GM12873 (cell line): ENCODE results near the gene C5orf46.

Source experiments
- CTCF ChIP-seq: IDR thresholded peaks from 2 replicates; pipeline ENCODE4 v1.5.1; 2012; ENCODE audit warnings: low read depth, mild to moderate bottlenecking, moderate library complexity, low read length, control low read depth; ENCODE audit not compliant: insufficient read depth; ENCODE audit errors: missing control alignments

C5orf46 gene

DNA sequence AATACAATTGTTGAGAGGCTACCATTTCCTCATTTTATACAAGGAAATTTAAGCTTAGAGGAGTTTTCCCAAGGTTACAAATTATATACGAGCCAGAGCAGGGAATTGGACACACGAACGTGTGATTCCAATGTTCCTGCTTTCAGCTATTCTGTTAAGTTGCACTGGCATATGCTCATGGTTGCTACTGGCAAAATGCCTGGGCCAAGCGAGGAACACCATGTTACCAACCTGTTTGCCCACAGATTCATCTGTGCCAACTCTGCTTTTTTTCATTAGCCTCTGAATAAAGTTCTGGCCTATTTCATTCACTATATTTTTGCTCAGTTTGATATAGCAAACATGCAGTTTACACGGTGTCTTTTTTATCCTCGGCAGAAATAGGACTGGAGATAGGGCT, 5.1 kb upstream of the C5orf46 start:
- TF ChIP-seq CTCF: no peak

- TF ChIP-seq CTCF: no peak
Observed at GRCh38 chr5:147904110-147904509, 2.2 kb downstream of the C5orf46 start.

DNA sequence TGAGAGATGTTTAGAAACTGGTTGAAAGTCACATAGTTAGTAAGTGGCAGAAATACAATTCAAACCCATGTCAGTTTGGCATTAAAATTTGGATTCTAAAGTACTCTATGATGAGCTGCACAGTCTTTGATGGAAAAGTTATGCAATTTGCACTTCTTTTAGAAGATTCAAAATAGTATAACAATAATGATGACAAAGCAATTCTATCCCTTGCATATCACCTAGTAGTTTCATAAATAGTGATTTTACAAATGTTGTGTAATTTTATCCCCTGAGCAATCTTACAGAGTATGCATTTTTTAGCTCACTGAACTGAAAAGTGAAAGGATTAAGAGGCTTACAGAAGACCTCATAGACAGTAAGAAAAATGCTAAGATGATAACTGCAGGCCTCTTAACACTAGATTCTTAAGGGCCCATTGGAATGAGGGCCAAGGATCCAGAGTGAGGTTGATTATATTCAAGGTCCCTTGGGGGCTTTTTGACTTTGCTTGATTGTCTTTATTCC, 3.7 kb downstream of the C5orf46 start:
- TF ChIP-seq CTCF: no peak

- TF ChIP-seq CTCF: no peak
Observed at GRCh38 chr5:147901599-147902039, 4.7 kb downstream of the C5orf46 start.

DNA sequence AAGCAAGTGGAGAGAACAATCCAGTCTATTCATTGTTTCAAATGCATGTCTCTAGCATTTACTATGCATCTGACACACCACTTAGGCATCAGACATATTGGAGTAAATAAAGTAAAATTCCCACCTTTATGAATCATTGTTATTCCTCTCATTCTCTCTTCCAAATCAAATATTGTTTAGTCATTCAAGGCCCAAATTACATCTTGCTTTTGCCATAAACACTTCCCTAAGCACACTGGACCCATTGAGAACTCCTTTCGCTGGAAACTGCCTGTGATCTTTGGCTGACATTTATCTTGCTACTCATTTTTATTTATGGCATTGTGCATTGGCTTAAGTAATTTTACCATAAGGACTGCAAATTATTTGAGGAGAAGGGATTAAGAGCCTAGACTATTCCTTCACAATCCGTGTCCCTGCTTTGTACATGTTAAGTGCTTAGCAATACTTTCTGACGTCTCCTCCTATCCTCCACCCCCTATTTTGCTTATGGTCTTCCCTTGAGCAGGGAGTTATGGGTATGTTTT, 7.4 kb downstream of the C5orf46 start:
- TF ChIP-seq CTCF: no peak

GRCh38 chr5:147895864-147896263, 10.5 kb downstream of the C5orf46 start:
- TF ChIP-seq CTCF: no peak

DNA sequence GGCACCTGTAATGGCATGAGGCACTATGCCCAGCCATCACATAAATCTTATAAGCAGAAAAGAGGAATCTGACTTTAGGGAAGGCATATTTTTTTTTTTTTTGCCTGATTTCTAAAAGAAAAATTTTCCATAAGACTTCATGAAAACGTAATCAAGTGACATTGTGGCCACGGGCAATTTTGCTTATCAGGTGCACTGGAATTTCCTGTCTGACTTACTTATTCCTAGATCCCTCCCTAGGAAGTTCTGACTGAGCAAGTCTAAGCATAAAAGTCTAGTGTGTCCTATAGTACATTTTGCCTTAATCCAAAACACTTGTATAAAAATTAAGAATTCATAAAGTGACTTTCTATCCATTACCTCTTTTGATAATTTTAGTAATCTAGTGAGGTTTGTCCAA, 12.5 kb downstream of the C5orf46 start:
- no peak for TF ChIP-seq CTCF
